C4-2B (cell line): ENCODE data around the gene TMEM222.

Experiments used
- H3K27ac ChIP-seq: fragments of 450-650 bp; 2 replicates; pipeline ENCODE4 v1.5.1; 2017
- CTCF ChIP-seq: fragments of 450-650 bp; conservative IDR thresholded peaks from 2 replicates; pipeline ENCODE4 v1.5.1; 2017; ENCODE audit warnings: mild to moderate bottlenecking
- ZFX ChIP-seq: fragments of 450-650 bp; IDR thresholded peaks from 2 replicates; pipeline ENCODE4 v1.6.1; 2017

TMEM222 gene

DNA sequence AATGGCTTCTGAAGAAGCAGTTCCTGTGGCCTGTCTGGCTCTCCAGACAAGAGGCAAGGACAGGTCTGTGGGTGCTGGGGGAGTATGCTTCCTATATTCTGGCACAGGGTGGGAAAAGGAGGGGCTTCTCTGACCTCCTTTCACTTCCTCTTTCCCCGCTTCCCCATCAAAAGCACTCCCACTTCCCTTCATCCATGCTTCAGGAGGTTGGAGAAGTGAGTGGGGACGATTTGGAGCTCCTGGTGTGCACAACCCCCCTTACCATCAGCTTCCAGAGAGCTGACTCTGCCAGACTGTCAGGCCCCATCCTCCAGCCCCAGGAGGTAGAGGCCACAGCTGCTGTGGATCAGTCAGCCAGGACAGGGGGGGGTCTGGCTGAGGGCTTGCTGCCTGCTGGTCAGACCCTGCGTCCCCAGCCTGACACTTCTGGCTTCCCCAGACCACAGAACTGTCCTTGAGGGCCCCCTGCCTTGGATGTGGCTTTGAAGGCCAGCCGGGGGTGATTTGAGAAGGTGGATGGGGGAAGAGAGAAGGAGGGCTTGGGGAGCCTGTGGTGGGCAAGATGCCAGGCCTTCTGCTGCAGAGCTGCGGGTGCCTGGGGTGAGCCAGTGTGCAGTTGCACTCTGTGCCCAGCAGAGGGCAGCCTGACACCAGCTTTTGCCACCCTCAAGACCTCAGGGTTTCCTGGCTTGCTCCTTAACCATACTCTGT is 21.5 kb upstream of the TMEM222 start:
- TF ChIP-seq CTCF (peak; percentile 98), ZFX (no peak)
- H3K27ac ChIP-seq, result no peak overlapping the region

- no peak overlapping the region for H3K27ac ChIP-seq
- TF ChIP-seq CTCF, result peak; percentile 73
- TF ChIP-seq ZFX, result no peak
Measured at GRCh38 chr1:27301052-27301422, 20.9 kb upstream of the TMEM222 start.

DNA sequence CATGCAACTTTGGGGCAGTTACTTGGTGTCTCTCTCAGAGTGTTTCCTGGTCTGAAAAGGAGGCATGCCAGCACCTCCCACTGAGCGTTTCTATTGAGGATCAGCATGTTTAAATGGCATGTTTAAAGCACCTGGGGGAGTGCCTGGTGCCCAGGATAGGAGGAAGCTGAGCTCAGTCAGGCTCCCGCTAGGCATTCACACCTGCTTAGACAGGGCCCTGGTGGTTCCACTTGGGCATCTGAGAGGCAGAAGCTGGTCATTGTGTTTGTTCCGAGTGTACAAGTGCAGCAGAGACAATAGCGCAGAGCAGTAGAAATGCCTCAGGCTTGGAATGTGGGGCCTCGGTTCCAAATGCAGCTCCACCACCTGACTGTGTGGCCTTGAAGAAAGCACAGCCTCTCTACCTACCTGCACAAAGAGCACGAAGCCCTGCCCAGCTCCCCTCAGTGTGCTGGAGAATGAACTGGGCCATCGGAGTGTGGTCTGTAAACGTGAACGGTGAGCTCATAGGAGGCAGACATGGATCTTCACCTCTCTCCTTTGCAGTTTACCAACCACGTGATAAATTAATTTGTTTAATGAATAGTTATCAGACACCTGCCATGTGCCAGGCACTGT is 20.3 kb upstream of the TMEM222 start:
- TF ChIP-seq CTCF, result no peak
- TF ChIP-seq ZFX, result no peak
- H3K27ac ChIP-seq, result no peak overlapping the region

GRCh38 chr1:27302612-27303011 is 19.4 kb upstream of the TMEM222 start:
- no peak for TF ChIP-seq ZFX
- no peak for TF ChIP-seq CTCF
- no peak overlapping the region for H3K27ac ChIP-seq

DNA sequence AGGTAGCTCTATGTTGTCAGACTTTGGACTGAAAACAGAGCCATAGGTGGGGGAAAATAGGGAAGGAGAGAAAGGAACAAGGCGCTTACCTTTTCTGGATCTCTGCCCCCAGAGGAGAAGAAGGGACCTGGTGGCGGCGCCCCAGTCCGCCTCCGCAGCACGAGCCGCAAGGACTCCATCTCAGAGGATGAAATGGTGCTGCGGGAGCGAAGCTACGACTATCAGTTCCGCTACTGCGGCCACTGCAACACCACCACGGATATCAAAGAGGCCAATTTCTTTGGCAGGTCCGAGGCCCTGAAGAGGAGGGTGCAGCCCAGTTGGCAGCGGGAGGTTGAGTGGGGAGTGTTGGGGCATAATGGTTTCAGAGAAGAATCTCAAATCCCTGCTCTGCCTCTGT is 18.5 kb upstream of the TMEM222 start:
- TF ChIP-seq CTCF (no peak), ZFX (no peak)
- H3K27ac ChIP-seq, result no peak overlapping the region

GRCh38 chr1:27306071-27306470 is 15.9 kb upstream of the TMEM222 start:
- TF ChIP-seq ZFX, result no peak
- TF ChIP-seq CTCF, result no peak
- H3K27ac ChIP-seq, result no peak overlapping the region

- no peak for TF ChIP-seq ZFX
- no peak; the same call in 1 of the 2 replicates for TF ChIP-seq CTCF
- H3K27ac ChIP-seq, result no peak overlapping the region
Measured at GRCh38 chr1:27306892-27307761, 14.8 kb upstream of the TMEM222 start.
